Body of pancreas (tissue), 4 donors: ENCODE results near the gene NBAS. TPM values are rescaled to one million over a fixed set of nuclear protein-coding genes. Genes with fewer than 3 reads are reported as not detected.
"Not testable (repeated sequence)": the region's sequence is repeated elsewhere in the genome, so short reads cannot be mapped to it uniquely, and the experiment has no call there.

Source experiments
- ATAC-seq: fragments of 150-250 bp; one replicate; pipeline ENCODE4 v1.9.1; 2016
- DNase-seq, 4 donors: peaks; one replicate each; pipeline ENCODE4 v3.0.0-alpha.2; 2019
- H3K27ac ChIP-seq, 4 donors: fragments of 200-600 bp; sonication (generic); 1 replicate in 3 of 4; 2 replicates in 1 of 4; pipeline versions ENCODE4 v1.5.1 to v1.6.1; 2016 to 2019; ENCODE audit warnings: mild to moderate bottlenecking in 1 of 4, mixed read lengths in 1 of 4, moderate library complexity in 1 of 4
- H3K27me3 ChIP-seq, 2 donors: fragments of 200-600 bp; sonication (generic); one replicate each; pipeline ENCODE4 v1.6.0; 2016; ENCODE audit warnings: mild to moderate bottlenecking in 1 of 2
- H3K36me3 ChIP-seq, 2 donors: fragments of 200-600 bp; sonication (generic); replicated peaks in 1 of 2; 2 replicates each; pipeline ENCODE4 v1.5.1; 2016; ENCODE audit warnings: low read depth in 2 of 2; ENCODE audit not compliant: insufficient read depth in 1 of 2
- H3K4me1 ChIP-seq: fragments of 200-600 bp; sonication (generic); one replicate; pipeline ENCODE4 v1.6.0; 2016
- H3K4me3 ChIP-seq, 2 donors: fragments of 200-600 bp; sonication (generic); 1 replicate in 1 of 2; 2 replicates in 1 of 2; pipeline ENCODE4 v1.5.1; 2016 to 2019
- H3K9me3 ChIP-seq, 3 donors: fragments of 200-600 bp; sonication (generic); 1 replicate in 2 of 3; 2 replicates in 1 of 3; pipeline ENCODE4 v1.5.1; 2016
- POLR2A ChIP-seq, 3 donors: fragments of 450-650 bp; IDR thresholded peaks; one replicate each; pipeline ENCODE4 v1.6.1; 2016; ENCODE audit warnings: antibody characterized with exemption in 3 of 3, mild to moderate bottlenecking in 2 of 3
- WGBS, 2 donors: methylation state at CpG; one replicate each; pipeline ENCODE4 v1.1.5; 2017; 5-methylcytosine and 5-hydroxymethylcytosine counted together
- intact Hi-C: fragments of 100-400 bp; cut with DNase I; formaldehyde crosslinking; loops from one replicate; pipeline ENCODE4 v1.15.1; 2023
- total RNA-seq, 2 donors: library from RNA; depleted of rRNA; stranded (reverse); fragments of >200 nt; gene quantifications; one replicate each; pipeline ENCODE4 v1.1.0, GENCODE V29; 2016
- TF ChIP-seq, protein P1 (sequence below), 7 experiments: fragments of 450-650 bp in 4 of 7; fragments of 200-600 bp in 3 of 7; sonication (generic) in 3 of 7; IDR thresholded peaks; one replicate each; pipeline ENCODE4 v1.5.1; 2016 to 2019; ENCODE audit warnings: antibody characterized with exemption in 7 of 7

Gene NBAS
- total RNA-seq, 2 donors from 2014 or later: 34.0 to 35.9 TPM

DNA sequence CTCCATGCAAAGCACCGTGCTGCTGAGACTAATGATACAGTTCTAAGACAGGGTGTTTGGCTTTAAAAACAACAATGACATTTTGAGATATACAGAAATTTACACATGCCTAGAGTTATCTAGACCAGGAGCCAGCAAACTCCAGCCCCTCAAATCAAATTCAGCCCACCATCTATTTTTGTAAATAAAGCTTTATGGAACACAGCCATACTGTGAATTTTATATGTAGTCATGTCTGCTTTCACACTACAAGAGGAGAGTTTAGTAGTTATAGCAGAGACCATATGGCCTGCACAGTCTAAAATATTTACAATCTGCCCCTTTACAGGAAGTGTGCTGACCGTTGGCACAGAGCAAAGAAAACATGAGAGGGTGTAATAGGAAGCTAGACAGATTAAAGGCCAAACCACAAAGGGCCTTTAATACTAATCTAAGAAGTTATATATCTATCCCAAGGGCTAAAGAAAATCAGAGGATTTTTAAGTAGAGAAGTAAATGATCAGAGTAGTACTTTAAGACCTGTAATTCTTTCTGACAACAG lies 39.4 kb downstream of the NBAS start:
- no peak overlapping the region for H3K27ac ChIP-seq
- ATAC-seq (no peak), DNase-seq (no peak)
- intact Hi-C loops: no loop called here
- no peaks in the 10 kb centered on the region for H3K27me3 ChIP-seq
- H3K4me3 ChIP-seq: no peak overlapping the region
- no peak for TF ChIP-seq POLR2A (IDR thresholded peaks at IDR 0.05)
- TF ChIP-seq, protein P1, sequence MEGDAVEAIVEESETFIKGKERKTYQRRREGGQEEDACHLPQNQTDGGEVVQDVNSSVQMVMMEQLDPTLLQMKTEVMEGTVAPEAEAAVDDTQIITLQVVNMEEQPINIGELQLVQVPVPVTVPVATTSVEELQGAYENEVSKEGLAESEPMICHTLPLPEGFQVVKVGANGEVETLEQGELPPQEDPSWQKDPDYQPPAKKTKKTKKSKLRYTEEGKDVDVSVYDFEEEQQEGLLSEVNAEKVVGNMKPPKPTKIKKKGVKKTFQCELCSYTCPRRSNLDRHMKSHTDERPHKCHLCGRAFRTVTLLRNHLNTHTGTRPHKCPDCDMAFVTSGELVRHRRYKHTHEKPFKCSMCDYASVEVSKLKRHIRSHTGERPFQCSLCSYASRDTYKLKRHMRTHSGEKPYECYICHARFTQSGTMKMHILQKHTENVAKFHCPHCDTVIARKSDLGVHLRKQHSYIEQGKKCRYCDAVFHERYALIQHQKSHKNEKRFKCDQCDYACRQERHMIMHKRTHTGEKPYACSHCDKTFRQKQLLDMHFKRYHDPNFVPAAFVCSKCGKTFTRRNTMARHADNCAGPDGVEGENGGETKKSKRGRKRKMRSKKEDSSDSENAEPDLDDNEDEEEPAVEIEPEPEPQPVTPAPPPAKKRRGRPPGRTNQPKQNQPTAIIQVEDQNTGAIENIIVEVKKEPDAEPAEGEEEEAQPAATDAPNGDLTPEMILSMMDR (IDR thresholded peaks at IDR 0.05): no peak
- WGBS, 2 donors: 72 to 77% methylated on average over 2 of the region's 2 CpGs
- no peaks in the 10 kb centered on the region for H3K9me3 ChIP-seq
- H3K4me1 ChIP-seq: no peaks in the 10 kb centered on the region
- peaks cover 0 to 2% of the 10 kb centered on the region in 2 donors for H3K36me3 ChIP-seq

DNA sequence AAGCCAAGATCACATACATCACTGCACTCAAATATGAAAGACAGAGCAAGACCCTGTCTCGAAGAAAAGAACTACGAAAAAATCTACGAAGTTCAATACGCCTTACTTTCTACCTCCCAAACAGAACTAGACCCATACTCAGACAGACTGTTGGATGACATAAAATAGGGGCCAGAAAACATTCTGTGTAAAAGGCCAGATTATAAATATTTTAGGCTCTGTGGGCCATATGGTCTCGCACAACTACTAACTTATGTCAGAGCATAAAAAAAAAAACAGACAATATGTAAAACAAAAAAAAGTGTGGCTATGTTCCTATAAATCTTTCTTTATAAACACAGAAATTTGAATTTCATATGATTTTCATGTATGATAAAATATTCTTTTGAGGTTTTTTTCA lies 40.8 kb downstream of the NBAS start:
- DNase-seq (no peak), ATAC-seq (no peak)
- Histone ChIP-seq H3K36me3 (peaks cover 0 to 2% of the 10 kb centered on the region in 2 donors), H3K4me1 (no peaks in the 10 kb centered on the region), H3K4me3 (no peak overlapping the region), H3K27ac (no peak overlapping the region), H3K27me3 (no peaks in the 10 kb centered on the region), H3K9me3 (no peaks in the 10 kb centered on the region)
- TF ChIP-seq POLR2A (IDR thresholded peaks at IDR 0.05): no peak
- TF ChIP-seq, protein P1 (IDR thresholded peaks at IDR 0.05): no peak
- 94 to 95% methylated on average over 5 of the region's 5 CpGs for WGBS, 2 donors
- intact Hi-C loops: no loop called here

GRCh38 chr2:15518759-15519158 lies 42.4 kb downstream of the NBAS start:
- H3K27me3 ChIP-seq, intact Hi-C loops, H3K36me3 ChIP-seq, ATAC-seq, H3K4me1 ChIP-seq, H3K9me3 ChIP-seq, H3K4me3 ChIP-seq, DNase-seq, H3K27ac ChIP-seq: not testable (repeated sequence)
- WGBS, 2 donors: 95 to 98% methylated on average over 3 of the region's 3 CpGs

DNA sequence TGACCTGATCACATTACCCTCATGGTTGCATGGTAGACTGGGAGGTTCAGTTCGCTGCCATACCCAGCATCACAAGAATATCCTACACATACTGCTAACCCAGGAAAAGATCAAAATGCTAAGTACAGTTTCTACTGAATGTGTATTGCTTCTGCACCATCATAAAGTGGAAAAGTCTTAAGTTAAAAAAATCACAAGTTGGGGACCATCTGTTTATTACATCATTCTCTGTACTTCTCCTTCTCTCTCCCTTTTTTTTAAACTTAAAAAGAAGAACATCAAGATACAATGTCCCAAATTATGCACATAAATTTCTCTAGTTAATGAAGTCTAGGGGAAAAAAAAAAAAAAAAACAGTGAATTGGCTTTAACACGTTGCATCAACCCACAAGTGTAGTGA lies 43.3 kb downstream of the NBAS start:
- H3K27me3 ChIP-seq: no peaks in the 10 kb centered on the region
- DNase-seq (no peak), ATAC-seq (no peak)
- TF ChIP-seq, protein P1 (IDR thresholded peaks at IDR 0.05): no peak
- no peak for TF ChIP-seq POLR2A (IDR thresholded peaks at IDR 0.05)
- H3K4me3 ChIP-seq: no peak overlapping the region
- WGBS, 2 donors: 86 to 92% methylated on average over 2 of the region's 2 CpGs
- H3K9me3 ChIP-seq: no peaks in the 10 kb centered on the region
- no peak overlapping the region for H3K27ac ChIP-seq
- H3K36me3 ChIP-seq: no peaks in the 10 kb centered on the region
- no peaks in the 10 kb centered on the region for H3K4me1 ChIP-seq
- intact Hi-C loops: no loop called here

- no peaks in the 10 kb centered on the region for H3K27me3 ChIP-seq
- H3K4me3 ChIP-seq: no peak overlapping the region
- no peaks in the 10 kb centered on the region for H3K9me3 ChIP-seq
- H3K27ac ChIP-seq: no peak overlapping the region
- DNase-seq (no peak), ATAC-seq (no peak)
- no peaks in the 10 kb centered on the region for H3K4me1 ChIP-seq
- TF ChIP-seq, protein P1 (IDR thresholded peaks at IDR 0.05): no peak
- no peak for TF ChIP-seq POLR2A (IDR thresholded peaks at IDR 0.05)
- intact Hi-C loops: no loop called here
- WGBS, 2 donors: 70 to 81% methylated on average over 1 of the region's 1 CpG
- peaks cover 0 to 8% of the 10 kb centered on the region in 2 donors for H3K36me3 ChIP-seq
Measured at GRCh38 chr2:15511686-15512085, 49.4 kb downstream of the NBAS start.
